ENCODE data around the gene LDLRAD4.

The LDLRAD4 gene

GRCh38 chr18:13568443-13569392, 350.2 kb downstream of the LDLRAD4 start:
- in situ Hi-C loops (cut with MboI; ENCODE audit: low sequenced_read_pairs, unreplicated experiment): loop anchor here (5.0 to 25.0 kb wide), 3 partner anchors 44 to 581 kb away; partner anchors contain the start of genes CEP192 and MC5R
- peak; percentile 2 for TF ChIP-seq CTCF (IDR thresholded peaks at IDR 0.05; ENCODE audit: borderline replicate concordance, control extremely low read depth, extremely low read depth, insufficient read depth, missing control alignments)
- peak; percentile 82 for DNase-seq (ENCODE audit: low spot score)

- no peak for DNase-seq (ENCODE audit: low spot score)
- TF ChIP-seq CTCF (IDR thresholded peaks at IDR 0.05; ENCODE audit: borderline replicate concordance, control extremely low read depth, extremely low read depth, insufficient read depth, missing control alignments): no peak
- in situ Hi-C loops (cut with MboI; ENCODE audit: low sequenced_read_pairs, unreplicated experiment): loop anchor here (25.0 kb wide), 2 partner anchors 242 to 583 kb away; partner anchors contain the start of genes CEP192 and MC5R
Observed at GRCh38 chr18:13570216-13570615, 351.7 kb downstream of the LDLRAD4 start.

- TF ChIP-seq CTCF (IDR thresholded peaks at IDR 0.05; ENCODE audit: borderline replicate concordance, control extremely low read depth, extremely low read depth, insufficient read depth, missing control alignments): no peak
- in situ Hi-C loops (cut with MboI; ENCODE audit: low sequenced_read_pairs, unreplicated experiment): loop anchor here (25.0 kb wide), 2 partner anchors 241 to 584 kb away; partner anchors contain the start of genes CEP192 and MC5R
- DNase-seq (ENCODE audit: low spot score): no peak
Observed at GRCh38 chr18:13570856-13571495, 352.4 kb downstream of the LDLRAD4 start.

- no peak for DNase-seq (ENCODE audit: low spot score)
- in situ Hi-C loops (cut with MboI; ENCODE audit: low sequenced_read_pairs, unreplicated experiment): loop anchor here (25.0 kb wide), 2 partner anchors 240 to 585 kb away; partner anchors contain the start of genes CEP192 and MC5R
- no peak for TF ChIP-seq CTCF (IDR thresholded peaks at IDR 0.05; ENCODE audit: borderline replicate concordance, control extremely low read depth, extremely low read depth, insufficient read depth, missing control alignments)
Observed at GRCh38 chr18:13572148-13572547, 353.6 kb downstream of the LDLRAD4 start.

GRCh38 chr18:13572721-13573120, 354.2 kb downstream of the LDLRAD4 start:
- no peak for DNase-seq (ENCODE audit: low spot score)
- in situ Hi-C loops (cut with MboI; ENCODE audit: low sequenced_read_pairs, unreplicated experiment): loop anchor here (25.0 kb wide), 2 partner anchors 240 to 585 kb away; partner anchors contain the start of genes CEP192 and MC5R
- no peak for TF ChIP-seq CTCF (IDR thresholded peaks at IDR 0.05; ENCODE audit: borderline replicate concordance, control extremely low read depth, extremely low read depth, insufficient read depth, missing control alignments)

GRCh38 chr18:13573750-13574149, 355.2 kb downstream of the LDLRAD4 start:
- no peak for DNase-seq (ENCODE audit: low spot score)
- in situ Hi-C loops (cut with MboI; ENCODE audit: low sequenced_read_pairs, unreplicated experiment): loop anchor here (25.0 kb wide), 2 partner anchors 239 to 586 kb away; partner anchors contain the start of genes CEP192 and MC5R
- TF ChIP-seq CTCF (IDR thresholded peaks at IDR 0.05; ENCODE audit: borderline replicate concordance, control extremely low read depth, extremely low read depth, insufficient read depth, missing control alignments): no peak

Data from GM13976 (cell line).